Activated T-cell treated with anti-CD3 and anti-CD28 coated beads, Interleukin-2, amount 50 U/mL, for 48 hours (primary cell): ENCODE results near the gene TRMU.

Source experiments
- DNase-seq, 2 experiments: peaks; one replicate each; pipeline ENCODE4 v3.0.0-alpha.2; 2020

The TRMU gene

GRCh38 chr22:46371623-46372226 lies 36.2 kb downstream of the TRMU start:
- DNase-seq = no peak

- DNase-seq = no peak
These were observed 37.2 kb downstream of the TRMU start for GRCh38 chr22:46372686-46373085.

- DNase-seq = no peak
These were observed 37.6 kb downstream of the TRMU start for GRCh38 chr22:46373159-46373558.

- DNase-seq = peak in 1 of 2 experiments; percentile 32
These were observed 38.6 kb downstream of the TRMU start for GRCh38 chr22:46373921-46374662.

- no peak for DNase-seq
These were observed 39.4 kb downstream of the TRMU start for GRCh38 chr22:46374663-46375474.

- DNase-seq = no peak
These were observed 40.6 kb downstream of the TRMU start for GRCh38 chr22:46376111-46376510.

- no peak for DNase-seq
These were observed 41.5 kb downstream of the TRMU start for GRCh38 chr22:46376908-46377524.

- no peak for DNase-seq
These were observed 42.3 kb downstream of the TRMU start for GRCh38 chr22:46377525-46378425.

GRCh38 chr22:46378426-46379065 lies 43.0 kb downstream of the TRMU start:
- no peak for DNase-seq

- no peak for DNase-seq
These were observed 43.8 kb downstream of the TRMU start for GRCh38 chr22:46379066-46379930.

- DNase-seq = no peak
These were observed 44.6 kb downstream of the TRMU start for GRCh38 chr22:46380069-46380468.

- no peak for DNase-seq
These were observed 45.1 kb downstream of the TRMU start for GRCh38 chr22:46380581-46380980.

- no peak for DNase-seq
These were observed 45.6 kb downstream of the TRMU start for GRCh38 chr22:46381142-46381541.

GRCh38 chr22:46381731-46382130 lies 46.2 kb downstream of the TRMU start:
- DNase-seq = no peak

GRCh38 chr22:46382524-46382923 lies 47.0 kb downstream of the TRMU start:
- no peak for DNase-seq

- no peak for DNase-seq
These were observed 50.8 kb downstream of the TRMU start for GRCh38 chr22:46386312-46386711.

GRCh38 chr22:46387748-46388147 lies 52.2 kb downstream of the TRMU start:
- DNase-seq = no peak

GRCh38 chr22:46388647-46389046 lies 53.1 kb downstream of the TRMU start:
- DNase-seq = no peak

- DNase-seq = no peak
These were observed 53.6 kb downstream of the TRMU start for GRCh38 chr22:46389081-46389480.

GRCh38 chr22:46390105-46390651 lies 54.7 kb downstream of the TRMU start:
- no peak for DNase-seq
